Nephron (organoid): ENCODE measurements around the gene KCTD16.
A peak's percentile ranks its signal among the peaks of the same experiment; 100 is the strongest.

ENCODE experiments used
- H3K27ac Mint-ChIP-seq, 3 experiments: 2 replicates each; pipeline ENCODE4 v1.8.0; 2020; ENCODE audit warnings: mixed read lengths in 3 of 3, mild to moderate bottlenecking in 2 of 3, moderate library complexity in 1 of 3
- H3K27me3 Mint-ChIP-seq: 2 replicates; pipeline ENCODE4 v1.8.0; 2021; ENCODE audit warnings: low read depth, mild to moderate bottlenecking, moderate library complexity, mixed read lengths
- H3K36me3 Mint-ChIP-seq: 2 replicates; pipeline ENCODE4 v1.8.0; 2020; ENCODE audit warnings: low read depth, mixed read lengths
- H3K4me1 Mint-ChIP-seq: 2 replicates; pipeline ENCODE4 v1.8.0; 2020; ENCODE audit warnings: mixed read lengths
- H3K4me3 Mint-ChIP-seq, 3 experiments: 2 replicates each; pipeline ENCODE4 v1.8.0; 2020; ENCODE audit warnings: mild to moderate bottlenecking in 3 of 3, mixed read lengths in 3 of 3, moderate library complexity in 2 of 3
- H3K9me3 Mint-ChIP-seq: 2 replicates; pipeline ENCODE4 v1.8.0; 2020; ENCODE audit warnings: mixed read lengths
- CTCF ChIP-seq, 3 experiments: fragments of 200-600 bp; sonication (generic); IDR thresholded peaks; one replicate each; pipeline ENCODE4 v1.5.0; 2021; ENCODE audit warnings: antibody characterized with exemption in 3 of 3; ENCODE audit not compliant: unreplicated experiment in 3 of 3

Gene KCTD16

GRCh38 chr5:144403817-144404420 lies 233.2 kb downstream of the KCTD16 start:
- Mint-ChIP-seq H3K27ac (no peak overlapping the region), H3K9me3 (no peaks in the 10 kb centered on the region), H3K4me3 (no peak overlapping the region), H3K36me3 (no peaks in the 10 kb centered on the region), H3K4me1 (no peaks in the 10 kb centered on the region), H3K27me3 (peaks cover 3% of the 10 kb centered on the region)
- TF ChIP-seq CTCF (IDR thresholded peaks at IDR 0.05; ENCODE audit: unreplicated experiment in 3 of 3): peak in 1 of 3 experiments; percentile 17

- Mint-ChIP-seq H3K36me3 (no peaks in the 10 kb centered on the region), H3K4me3 (no peak overlapping the region)
Observed at GRCh38 chr5:144404672-144405071, 234.0 kb downstream of the KCTD16 start.

GRCh38 chr5:144405991-144406390 lies 235.3 kb downstream of the KCTD16 start:
- H3K4me1 Mint-ChIP-seq: no peaks in the 10 kb centered on the region
- no peak for TF ChIP-seq CTCF (IDR thresholded peaks at IDR 0.05; ENCODE audit: unreplicated experiment in 3 of 3)
- H3K4me3 Mint-ChIP-seq: no peak overlapping the region
- H3K36me3 Mint-ChIP-seq: no peaks in the 10 kb centered on the region
- peaks cover 3% of the 10 kb centered on the region for H3K27me3 Mint-ChIP-seq
- H3K9me3 Mint-ChIP-seq: no peaks in the 10 kb centered on the region
- no peak overlapping the region for H3K27ac Mint-ChIP-seq

More at GRCh38 chr5:144404672-144405071, 234.0 kb downstream of the KCTD16 start:
- H3K4me1 Mint-ChIP-seq: no peaks in the 10 kb centered on the region
- no peak overlapping the region for H3K27ac Mint-ChIP-seq
- peaks cover 3% of the 10 kb centered on the region for H3K27me3 Mint-ChIP-seq
- no peak for TF ChIP-seq CTCF (IDR thresholded peaks at IDR 0.05; ENCODE audit: unreplicated experiment in 3 of 3)
- no peaks in the 10 kb centered on the region for H3K9me3 Mint-ChIP-seq

- H3K27ac Mint-ChIP-seq: no peak overlapping the region
- no peaks in the 10 kb centered on the region for H3K36me3 Mint-ChIP-seq
- TF ChIP-seq CTCF (IDR thresholded peaks at IDR 0.05; ENCODE audit: unreplicated experiment in 3 of 3): no peak
- no peaks in the 10 kb centered on the region for H3K9me3 Mint-ChIP-seq
- H3K4me1 Mint-ChIP-seq: no peaks in the 10 kb centered on the region
- no peak overlapping the region for H3K4me3 Mint-ChIP-seq
- peaks cover 3% of the 10 kb centered on the region for H3K27me3 Mint-ChIP-seq
Observed at GRCh38 chr5:144406442-144406841, 235.8 kb downstream of the KCTD16 start.

- Mint-ChIP-seq H3K4me3 (no peak overlapping the region), H3K27ac (no peak overlapping the region), H3K4me1 (no peaks in the 10 kb centered on the region), H3K27me3 (no peaks in the 10 kb centered on the region), H3K36me3 (no peaks in the 10 kb centered on the region), H3K9me3 (peaks cover 2% of the 10 kb centered on the region)
- TF ChIP-seq CTCF (IDR thresholded peaks at IDR 0.05; ENCODE audit: unreplicated experiment in 3 of 3): no peak
Observed at GRCh38 chr5:144414202-144415029, 243.7 kb downstream of the KCTD16 start.
